GM21528 (cell line): ENCODE data around the gene VMAC.
"Not testable (repeated sequence)": the region's sequence is repeated elsewhere in the genome, so short reads cannot be mapped to it uniquely, and the experiment has no call there.

Source experiments
- ATAC-seq: cut with Tn5 transposase; IDR thresholded peaks from one replicate; pipeline ENCODE4 v1.9.1; 2021; ENCODE audit warnings: mild to moderate bottlenecking, moderate library complexity; ENCODE audit not compliant: unreplicated experiment, low FRiP score

VMAC gene

GRCh38 chr19:5904352-5905113 lies at the start of gene VMAC:
Gene VMAC (plus strand): TSS chr19:5904872. CDS start chr19:5904891, 19 bp downstream.
- ATAC-seq: peak; percentile 76

- not testable (repeated sequence) for ATAC-seq
Observed at GRCh38 chr19:5855151-5855550, 49.5 kb upstream of the VMAC start.

- ATAC-seq: no peak
Observed at GRCh38 chr19:5857203-5858081, 47.2 kb upstream of the VMAC start.

GRCh38 chr19:5863030-5863665 lies 41.5 kb upstream of the VMAC start:
- no peak for ATAC-seq

GRCh38 chr19:5864013-5864720 lies 40.5 kb upstream of the VMAC start:
- ATAC-seq: no peak

- ATAC-seq: no peak
Observed at GRCh38 chr19:5864725-5865486, 39.8 kb upstream of the VMAC start.

- ATAC-seq: no peak
Observed at GRCh38 chr19:5865772-5866171, 38.9 kb upstream of the VMAC start.

- ATAC-seq: no peak
Observed at GRCh38 chr19:5867201-5868136, 37.2 kb upstream of the VMAC start.

- no peak for ATAC-seq
Observed at GRCh38 chr19:5870986-5871394, 33.7 kb upstream of the VMAC start.

- no peak for ATAC-seq
Observed at GRCh38 chr19:5873617-5874199, 31.0 kb upstream of the VMAC start.

- ATAC-seq: not testable (repeated sequence)
Observed at GRCh38 chr19:5874496-5874895, 30.2 kb upstream of the VMAC start.

GRCh38 chr19:5877427-5877826 lies 27.2 kb upstream of the VMAC start:
- no peak for ATAC-seq

GRCh38 chr19:5877882-5878281 lies 26.8 kb upstream of the VMAC start:
- ATAC-seq: no peak

GRCh38 chr19:5880196-5880595 lies 24.5 kb upstream of the VMAC start:
- ATAC-seq: no peak

- no peak for ATAC-seq
Observed at GRCh38 chr19:5880604-5881078, 24.0 kb upstream of the VMAC start.

- no peak for ATAC-seq
Observed at GRCh38 chr19:5881543-5882299, 23.0 kb upstream of the VMAC start.

- ATAC-seq: no peak
Observed at GRCh38 chr19:5882421-5882968, 22.2 kb upstream of the VMAC start.
